Astrocyte of the cerebellum (primary cell): ENCODE results near the gene JPH2.

ENCODE experiments used
- DNase-seq: peaks from one replicate; pipeline ENCODE4 v3.0.0-alpha.2; 2011; ENCODE audit warnings: low read depth
- H3K4me3 ChIP-seq: 2 replicates; pipeline ENCODE4 v1.5.1; 2011; ENCODE audit warnings: mild to moderate bottlenecking, low read depth, low read length, moderate library complexity
- in situ Hi-C: cut with HindIII; loops from 2 replicates; pipeline ENCODE4 v1.10.0; 2017; ENCODE audit warnings: low sequenced_read_pairs
- TF ChIP-seq, protein P1 (sequence below): IDR thresholded peaks from 2 replicates; pipeline ENCODE4 v1.5.1; 2012; ENCODE audit warnings: low read length, low read depth, moderate library complexity, mild to moderate bottlenecking; ENCODE audit errors: missing control alignments

Gene JPH2

DNA sequence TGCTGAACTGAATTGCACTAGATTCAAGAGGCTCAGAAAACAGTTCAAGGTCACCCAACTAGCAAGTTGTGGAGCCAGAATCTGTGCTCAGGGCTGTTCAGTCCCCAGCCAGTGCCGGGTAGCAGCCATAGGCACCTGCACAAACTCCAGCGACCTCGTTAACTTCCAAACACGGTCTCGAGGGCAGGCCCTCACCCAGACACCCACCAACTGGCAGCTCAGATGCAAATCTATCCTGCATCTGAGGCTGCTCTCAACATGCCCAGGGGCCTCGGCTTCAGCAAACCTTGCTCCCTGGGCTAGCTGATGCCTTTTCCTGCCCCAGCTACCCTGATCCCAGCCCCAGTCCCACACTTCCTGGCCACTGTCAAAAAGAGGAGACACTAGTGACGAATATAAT, 3.7 kb downstream of the JPH2 start:
- TF ChIP-seq, protein P1, sequence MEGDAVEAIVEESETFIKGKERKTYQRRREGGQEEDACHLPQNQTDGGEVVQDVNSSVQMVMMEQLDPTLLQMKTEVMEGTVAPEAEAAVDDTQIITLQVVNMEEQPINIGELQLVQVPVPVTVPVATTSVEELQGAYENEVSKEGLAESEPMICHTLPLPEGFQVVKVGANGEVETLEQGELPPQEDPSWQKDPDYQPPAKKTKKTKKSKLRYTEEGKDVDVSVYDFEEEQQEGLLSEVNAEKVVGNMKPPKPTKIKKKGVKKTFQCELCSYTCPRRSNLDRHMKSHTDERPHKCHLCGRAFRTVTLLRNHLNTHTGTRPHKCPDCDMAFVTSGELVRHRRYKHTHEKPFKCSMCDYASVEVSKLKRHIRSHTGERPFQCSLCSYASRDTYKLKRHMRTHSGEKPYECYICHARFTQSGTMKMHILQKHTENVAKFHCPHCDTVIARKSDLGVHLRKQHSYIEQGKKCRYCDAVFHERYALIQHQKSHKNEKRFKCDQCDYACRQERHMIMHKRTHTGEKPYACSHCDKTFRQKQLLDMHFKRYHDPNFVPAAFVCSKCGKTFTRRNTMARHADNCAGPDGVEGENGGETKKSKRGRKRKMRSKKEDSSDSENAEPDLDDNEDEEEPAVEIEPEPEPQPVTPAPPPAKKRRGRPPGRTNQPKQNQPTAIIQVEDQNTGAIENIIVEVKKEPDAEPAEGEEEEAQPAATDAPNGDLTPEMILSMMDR = no peak
- H3K4me3 ChIP-seq = no peak overlapping the region
- DNase-seq = no peak
- in situ Hi-C loops = no loop called here

DNA sequence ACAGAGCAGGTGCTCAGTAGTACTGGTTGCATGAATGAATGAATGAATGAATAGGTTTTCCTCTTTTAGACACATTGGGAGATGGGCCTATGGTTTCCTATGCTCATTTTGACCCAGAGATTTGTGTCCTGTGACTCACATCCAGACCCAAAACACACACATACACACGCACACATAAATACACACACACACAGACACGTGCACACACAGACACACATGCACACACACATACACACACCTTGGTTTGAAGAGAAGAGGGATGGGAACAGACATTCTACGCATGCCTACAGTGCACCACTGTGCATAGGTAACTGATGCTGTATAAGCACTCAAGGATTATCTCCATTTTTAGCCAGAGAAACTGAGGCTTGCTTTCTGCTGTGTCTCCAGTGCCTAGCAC, 4.1 kb downstream of the JPH2 start:
- TF ChIP-seq, protein P1 = no peak
- in situ Hi-C loops = no loop called here
- no peak for DNase-seq
- H3K4me3 ChIP-seq = no peak overlapping the region

DNA sequence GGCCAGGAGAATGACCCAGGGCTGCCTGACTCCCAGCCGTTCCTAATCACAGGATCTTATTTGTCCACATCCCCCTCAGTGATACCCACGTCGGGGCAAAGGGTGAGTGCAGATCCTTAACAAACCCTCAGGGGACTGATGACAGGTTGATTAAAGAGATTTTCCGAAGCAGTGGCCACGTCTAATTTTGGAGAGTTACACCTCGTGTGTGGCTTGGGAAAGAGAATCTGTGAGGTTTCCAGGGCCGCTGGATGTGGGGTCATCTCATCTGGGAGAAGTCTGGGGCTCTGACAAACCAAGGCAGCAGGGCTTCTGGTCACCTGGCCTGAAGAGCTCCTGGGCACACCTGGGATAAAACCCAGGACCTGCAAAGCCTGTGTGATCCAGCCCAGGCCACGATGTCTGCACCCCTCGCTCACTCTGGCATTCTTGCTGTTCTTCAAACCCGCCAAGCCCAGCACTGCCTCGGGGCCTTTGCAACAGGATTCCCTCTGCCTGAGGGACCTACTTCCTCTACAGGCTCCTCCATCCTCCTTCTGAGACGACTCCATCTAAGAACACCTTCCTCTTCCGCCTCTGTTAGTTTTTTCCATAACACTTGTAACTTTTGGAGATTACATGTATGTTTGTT, 4.7 kb downstream of the JPH2 start:
- in situ Hi-C loops = no loop called here
- TF ChIP-seq, protein P1 = no peak

DNA sequence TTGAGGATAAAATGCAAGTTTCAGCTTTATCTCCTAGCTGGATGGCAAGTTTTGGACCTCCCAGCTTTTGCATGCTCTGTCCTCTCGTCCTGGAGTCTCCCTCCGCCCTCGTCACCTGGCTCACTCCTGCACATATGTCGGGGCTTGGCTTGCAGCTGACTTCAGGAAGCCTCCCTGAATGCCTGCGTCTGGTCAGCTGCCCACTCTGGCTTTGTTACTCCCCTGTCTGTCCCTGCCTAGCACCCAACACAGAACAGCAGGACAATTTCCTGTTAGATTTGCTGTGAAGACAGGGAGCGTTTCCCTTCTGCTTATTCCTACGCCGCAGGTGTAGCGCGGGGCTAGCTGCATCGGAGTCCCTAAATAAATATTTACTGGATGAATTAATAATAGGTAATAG, 5.4 kb downstream of the JPH2 start:
- no peak overlapping the region for H3K4me3 ChIP-seq
- no peak for DNase-seq
- TF ChIP-seq, protein P1 = no peak
- in situ Hi-C loops = no loop called here

More for the DNA sequence above, 4.7 kb downstream of the JPH2 start:
- H3K4me3 ChIP-seq = no peak overlapping the region
- no peak for DNase-seq

DNA sequence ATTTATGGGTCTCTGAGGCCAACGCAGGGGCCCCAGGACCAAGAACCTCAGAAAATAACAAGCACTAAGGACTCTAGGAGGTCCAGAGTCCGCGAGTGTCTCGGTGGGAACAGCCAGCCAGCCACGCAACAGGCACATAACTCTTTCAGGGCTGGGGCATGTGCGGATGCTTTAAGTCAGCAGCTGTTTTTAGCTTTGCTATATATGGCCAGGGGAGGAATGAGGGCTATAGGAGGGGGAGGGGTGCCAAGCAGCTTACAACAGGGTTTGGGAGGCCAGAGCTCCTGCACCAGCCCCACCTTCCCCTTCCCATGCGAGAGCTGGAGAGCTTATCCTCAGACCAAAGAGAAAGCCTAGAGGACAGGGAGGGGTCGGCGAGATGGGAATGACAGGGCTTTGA, 6.2 kb downstream of the JPH2 start:
- TF ChIP-seq, protein P1 = no peak
- DNase-seq = no peak
- in situ Hi-C loops = no loop called here
- no peak overlapping the region for H3K4me3 ChIP-seq

DNA sequence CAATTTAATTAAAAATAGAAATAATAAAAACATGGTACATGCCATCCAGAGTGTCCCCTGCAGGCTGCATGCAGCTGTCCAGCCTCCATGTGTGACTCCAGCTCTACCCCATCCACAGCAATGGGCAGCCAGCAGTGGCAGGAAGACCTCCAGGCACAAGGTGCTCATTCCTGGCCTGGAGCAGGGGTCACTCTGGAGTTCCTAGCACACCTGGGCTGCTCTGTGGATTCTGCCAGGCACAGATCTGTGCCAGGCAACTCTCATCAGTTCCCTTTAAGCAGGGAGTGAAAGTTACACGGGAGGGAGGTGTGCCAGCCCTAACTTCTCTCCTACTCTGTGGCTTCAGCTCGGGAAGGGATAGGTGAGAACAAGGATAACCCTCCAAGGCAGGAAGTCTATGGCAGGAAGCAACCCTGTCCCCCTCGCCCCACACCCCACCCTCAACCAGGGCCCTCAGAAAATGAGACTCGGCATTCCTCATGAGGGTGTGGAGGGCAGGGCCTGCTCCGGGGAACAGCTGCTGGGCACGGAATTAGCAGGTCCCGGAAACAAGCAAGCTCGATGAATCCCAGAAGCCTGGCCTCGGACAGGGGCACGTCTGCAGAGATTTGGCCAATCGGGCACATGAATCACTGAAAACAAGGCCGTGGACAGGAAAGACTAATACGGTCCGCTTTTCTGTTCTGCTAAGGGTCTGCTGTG, 10.0 kb downstream of the JPH2 start:
- in situ Hi-C loops = no loop called here
- no peak overlapping the region for H3K4me3 ChIP-seq
- TF ChIP-seq, protein P1 = no peak
- no peak for DNase-seq
